Skeletal muscle tissue (tissue), 4 donors: ENCODE data around the gene ZNF689. TPM values are rescaled to one million over a fixed set of nuclear protein-coding genes. Genes with fewer than 3 reads are reported as not detected.

Experiments used
- H3K27ac ChIP-seq: one replicate; pipeline ENCODE4 v1.7.0; 2013; ENCODE audit warnings: mild to moderate bottlenecking, low read depth, low read length, inconsistent platforms
- H3K27me3 ChIP-seq, 3 donors: one replicate each; pipeline ENCODE4 v1.7.0; 2013; ENCODE audit warnings: low read length in 3 of 3; ENCODE audit not compliant: control insufficient read depth in 3 of 3, insufficient read depth in 3 of 3
- H3K36me3 ChIP-seq, 3 donors: one replicate each; pipeline ENCODE4 v1.7.0; 2013; ENCODE audit warnings: low read length in 3 of 3; ENCODE audit not compliant: control insufficient read depth in 3 of 3, insufficient read depth in 3 of 3
- H3K4me1 ChIP-seq, 3 donors: one replicate each; pipeline ENCODE4 v1.7.0; 2013; ENCODE audit warnings: low read length in 3 of 3, mild to moderate bottlenecking in 3 of 3; ENCODE audit not compliant: control insufficient read depth in 3 of 3, insufficient read depth in 3 of 3
- H3K4me3 ChIP-seq, 3 donors: one replicate each; pipeline ENCODE4 v1.7.0; 2013; ENCODE audit warnings: low read length in 3 of 3
- H3K9ac ChIP-seq, 3 donors: one replicate each; pipeline ENCODE4 v1.7.0; 2013; ENCODE audit warnings: low read length in 3 of 3, mild to moderate bottlenecking in 3 of 3, moderate library complexity in 2 of 3, low read depth in 1 of 3
- H3K9me3 ChIP-seq, 3 donors: one replicate each; pipeline ENCODE4 v1.7.0; 2013; ENCODE audit warnings: low read length in 3 of 3; ENCODE audit not compliant: control insufficient read depth in 3 of 3
- total RNA-seq: library from RNA; depleted of rRNA; stranded (reverse); fragments of >200 nt; gene quantifications from one replicate; pipeline ENCODE4 v1.2.3, GENCODE V29; 2014
- donor health status: Osteomylitis.

Gene ZNF689
- 4.7 TPM for total RNA-seq

DNA sequence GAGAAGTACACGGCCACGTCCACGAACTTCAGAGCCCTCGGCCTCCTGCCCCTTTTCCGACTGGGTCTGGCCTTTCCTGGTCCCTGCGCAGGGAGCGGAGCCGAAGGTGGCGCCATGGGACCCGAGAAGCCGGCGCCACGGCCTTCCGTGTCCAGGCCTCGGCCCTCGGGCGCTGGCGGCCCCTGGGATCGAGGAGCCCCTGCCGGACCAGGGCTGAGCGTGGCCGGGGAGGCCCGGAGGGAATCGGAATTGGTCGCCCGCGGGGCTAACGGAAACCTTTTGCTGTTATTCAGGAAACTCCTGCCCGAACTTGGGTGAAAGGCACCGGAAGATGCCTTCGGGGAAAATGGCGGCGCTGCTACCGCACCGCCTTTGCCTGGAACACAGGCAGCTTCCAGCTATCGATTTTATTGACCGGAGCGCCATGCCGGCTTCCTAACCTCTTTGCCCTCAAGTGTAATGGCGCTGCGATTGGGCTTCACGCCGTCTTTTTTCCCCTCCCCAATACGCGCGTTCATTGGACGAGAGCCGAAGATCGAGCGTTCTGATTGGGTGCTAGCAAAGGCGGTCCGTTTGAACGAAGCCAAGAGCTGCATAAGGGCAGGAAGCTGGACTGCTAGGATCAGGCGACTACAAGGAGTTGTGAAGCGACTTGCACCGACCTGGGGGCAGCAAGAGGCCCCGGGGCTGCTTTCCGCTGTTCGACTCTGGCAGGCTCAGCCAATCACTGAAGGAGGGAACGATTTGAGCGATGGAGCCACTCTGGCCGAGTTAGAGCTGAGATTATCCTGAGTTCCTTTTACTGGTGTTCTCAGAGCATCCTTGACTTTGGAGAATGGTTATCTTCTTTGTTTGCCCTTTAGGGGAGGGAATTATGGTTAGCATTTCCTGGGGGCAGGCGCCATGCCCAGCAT lies at the start of gene ZNF689:
TSS of gene ZNF689 (minus strand) at position 464 of the 914 bp plus-strand sequence. CDS start at position 116, 348 bp downstream.
- Histone ChIP-seq H3K9ac (peak within 1 kb of the TSS; percentile 98 to 99 (median 98)), H3K9me3 (no peaks in the 10 kb centered on the region), H3K4me3 (peak within 1 kb of the TSS; percentile 93 to 96 (median 96)), H3K4me1 (peaks cover 9 to 14% (median 13%) of the 10 kb centered on the region in 3 donors), H3K27me3 (peaks cover 0 to 1% (median 0%) of the 10 kb centered on the region in 3 donors), H3K27ac (peak within 1 kb of the TSS; percentile 92), H3K36me3 (peaks cover 6 to 14% (median 7%) of the 10 kb centered on the region in 3 donors)

DNA sequence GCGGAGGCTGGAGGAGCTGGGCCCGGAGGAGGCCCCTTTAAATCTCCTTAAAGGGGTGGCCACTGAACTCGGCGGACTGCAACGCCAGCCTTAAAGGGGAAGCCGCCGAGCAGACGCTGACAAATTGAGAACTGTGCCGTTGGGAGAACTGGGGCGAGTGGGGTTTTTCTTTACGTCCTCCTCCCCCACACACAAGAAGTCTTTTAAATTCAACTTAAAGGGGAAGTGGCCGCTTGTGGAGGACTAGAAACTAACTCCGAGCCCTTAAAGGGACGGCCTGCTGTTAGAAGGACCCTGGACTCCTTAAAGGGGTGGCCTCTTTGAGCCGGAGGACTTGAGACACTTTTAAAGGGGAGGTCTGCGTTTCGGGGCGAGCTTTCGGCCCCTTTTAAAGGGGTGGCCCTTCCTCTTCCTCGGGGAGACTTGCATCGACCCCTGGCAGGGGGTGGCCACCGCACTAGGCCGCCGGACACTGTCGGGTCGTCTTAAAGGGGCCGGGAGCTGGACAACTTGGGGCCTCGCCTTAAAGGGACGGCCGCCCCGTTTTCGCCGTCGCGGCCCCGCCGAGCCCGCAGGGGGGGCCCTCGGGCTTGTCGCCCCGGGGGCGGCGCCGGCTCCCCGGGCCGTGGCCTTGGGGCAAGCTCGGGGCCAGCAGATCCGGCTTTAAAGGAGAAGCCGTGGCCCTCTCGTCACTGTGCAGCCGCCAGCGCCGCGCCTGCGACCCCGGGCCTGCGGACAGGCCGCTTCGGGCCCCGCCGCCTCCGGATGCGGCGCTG lies 48.7 kb upstream of the ZNF689 start:
- peak overlapping the region; percentile 98 for H3K27ac ChIP-seq
- peaks cover 52 to 57% (median 57%) of the 10 kb centered on the region in 3 donors for H3K36me3 ChIP-seq
- peak overlapping the region; percentile 86 to 97 (median 88) for H3K4me3 ChIP-seq
- H3K9me3 ChIP-seq = no peaks in the 10 kb centered on the region
- H3K9ac ChIP-seq = peak overlapping the region; percentile 97 to 98 (median 98)
- H3K4me1 ChIP-seq = peaks cover 32 to 53% (median 43%) of the 10 kb centered on the region in 3 donors
- H3K27me3 ChIP-seq = no peaks in the 10 kb centered on the region

GRCh38 chr16:30657866-30658730 lies 47.9 kb upstream of the ZNF689 start, which contains the start of gene FBRS:
Gene FBRS, plus strand, starts transcription at chr16:30658431. Its CDS starts 1,088 bp downstream, at chr16:30659519.
- Histone ChIP-seq H3K36me3 (peaks cover 48 to 57% (median 54%) of the 10 kb centered on the region in 3 donors), H3K4me3 (peak within 1 kb of the TSS; percentile 86 to 97 (median 88)), H3K4me1 (peaks cover 32 to 46% (median 38%) of the 10 kb centered on the region in 3 donors), H3K27me3 (no peaks in the 10 kb centered on the region), H3K27ac (peak within 1 kb of the TSS; percentile 98), H3K9me3 (no peaks in the 10 kb centered on the region), H3K9ac (peak within 1 kb of the TSS; percentile 97 to 98 (median 98))

GRCh38 chr16:30656974-30657865 lies 47.0 kb upstream of the ZNF689 start:
- peak overlapping the region; percentile 81 for H3K27ac ChIP-seq
- H3K4me1 ChIP-seq = peaks cover 38 to 48% (median 42%) of the 10 kb centered on the region in 3 donors
- peaks cover 48 to 56% (median 53%) of the 10 kb centered on the region in 3 donors for H3K36me3 ChIP-seq
- H3K27me3 ChIP-seq = no peaks in the 10 kb centered on the region
- peak overlapping the region; percentile 79 to 82 (median 80) for H3K9ac ChIP-seq
- peak overlapping the region; percentile 70 to 82 (median 82) for H3K4me3 ChIP-seq
- H3K9me3 ChIP-seq = no peaks in the 10 kb centered on the region

DNA sequence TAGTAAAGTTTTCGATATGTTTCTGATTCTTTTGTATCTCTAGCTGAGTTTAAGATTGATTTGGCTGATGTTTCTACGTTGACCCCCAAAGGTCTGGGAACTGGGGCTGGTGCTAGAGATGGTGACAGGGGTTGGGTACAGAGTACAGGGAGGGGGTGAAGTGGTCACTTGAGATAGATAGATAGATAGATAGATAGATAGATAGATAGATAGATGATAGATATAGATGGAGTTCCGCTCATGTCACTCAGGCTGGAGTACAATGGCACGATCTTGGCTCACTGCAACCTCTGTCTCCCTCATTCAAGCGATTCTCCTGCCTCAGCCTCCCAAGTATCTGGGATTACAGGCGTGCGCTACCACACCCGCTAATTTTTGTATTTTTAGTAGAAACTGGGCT lies 46.2 kb upstream of the ZNF689 start:
- no peak overlapping the region for H3K27ac ChIP-seq
- H3K9me3 ChIP-seq = no peaks in the 10 kb centered on the region
- H3K9ac ChIP-seq = no peak overlapping the region
- H3K4me1 ChIP-seq = peaks cover 37 to 46% (median 40%) of the 10 kb centered on the region in 3 donors
- peaks cover 43 to 48% (median 45%) of the 10 kb centered on the region in 3 donors for H3K36me3 ChIP-seq
- H3K4me3 ChIP-seq = no peak overlapping the region
- no peaks in the 10 kb centered on the region for H3K27me3 ChIP-seq

- Histone ChIP-seq H3K27ac (no peak overlapping the region), H3K4me3 (no peak overlapping the region), H3K9ac (peak overlapping the region in 1 of 3 donors; percentile 25), H3K27me3 (no peaks in the 10 kb centered on the region), H3K4me1 (peaks cover 32 to 44% (median 35%) of the 10 kb centered on the region in 3 donors), H3K9me3 (no peaks in the 10 kb centered on the region), H3K36me3 (peaks cover 38 to 43% (median 40%) of the 10 kb centered on the region in 3 donors)
These were observed 45.7 kb upstream of the ZNF689 start for GRCh38 chr16:30655815-30656347.

- Histone ChIP-seq H3K36me3 (peaks cover 37 to 40% (median 38%) of the 10 kb centered on the region in 3 donors), H3K27ac (no peak overlapping the region), H3K9me3 (no peaks in the 10 kb centered on the region)
These were observed 44.7 kb upstream of the ZNF689 start for GRCh38 chr16:30654856-30655255.

GRCh38 chr16:30652718-30653117 lies 42.5 kb upstream of the ZNF689 start:
- no peaks in the 10 kb centered on the region for H3K27me3 ChIP-seq
- H3K9me3 ChIP-seq = no peaks in the 10 kb centered on the region
- no peak overlapping the region for H3K27ac ChIP-seq
- no peak overlapping the region for H3K4me3 ChIP-seq
- H3K36me3 ChIP-seq = peaks cover 37 to 40% (median 38%) of the 10 kb centered on the region in 3 donors
- peaks cover 28 to 34% (median 31%) of the 10 kb centered on the region in 3 donors for H3K4me1 ChIP-seq
- peak overlapping the region in 2 of 3 donors; percentile 40 to 97 for H3K9ac ChIP-seq

More at GRCh38 chr16:30654856-30655255, 44.7 kb upstream of the ZNF689 start:
- no peak overlapping the region for H3K4me3 ChIP-seq
- peaks cover 28 to 36% (median 28%) of the 10 kb centered on the region in 3 donors for H3K4me1 ChIP-seq
- H3K27me3 ChIP-seq = no peaks in the 10 kb centered on the region
- no peak overlapping the region for H3K9ac ChIP-seq
